Mucosa of stomach (tissue), 1 donor: ENCODE measurements around the gene KIF19.

Source experiments
- H3K27me3 ChIP-seq: one replicate; pipeline ENCODE4 v1.7.0; 2013; ENCODE audit warnings: mild to moderate bottlenecking, low read length; ENCODE audit not compliant: control insufficient read depth, insufficient read depth
- H3K36me3 ChIP-seq: one replicate; pipeline ENCODE4 v1.7.0; 2013; ENCODE audit warnings: low read length; ENCODE audit not compliant: control insufficient read depth, insufficient read depth
- H3K4me1 ChIP-seq: one replicate; pipeline ENCODE4 v1.7.0; 2013; ENCODE audit warnings: mild to moderate bottlenecking, low read length; ENCODE audit not compliant: control insufficient read depth, insufficient read depth
- H3K4me3 ChIP-seq: one replicate; pipeline ENCODE4 v1.7.0; 2013; ENCODE audit warnings: low read length
- H3K9ac ChIP-seq: one replicate; pipeline ENCODE4 v1.7.0; 2013; ENCODE audit warnings: mild to moderate bottlenecking, low read length, moderate library complexity
- H3K9me3 ChIP-seq: one replicate; pipeline ENCODE4 v1.7.0; 2013; ENCODE audit warnings: mild to moderate bottlenecking, low read length, moderate library complexity; ENCODE audit not compliant: control insufficient read depth
- donor health status: Pancreatic carcinoma.

KIF19 gene

GRCh38 chr17:74344658-74345057 lies 18.6 kb downstream of the KIF19 start:
- Histone ChIP-seq H3K9me3 (no peaks in the 10 kb centered on the region), H3K9ac (no peak overlapping the region), H3K27me3 (peaks cover 9% of the 10 kb centered on the region)

GRCh38 chr17:74345433-74346241 lies 19.6 kb downstream of the KIF19 start:
- Histone ChIP-seq H3K4me1 (no peaks in the 10 kb centered on the region), H3K4me3 (no peak overlapping the region), H3K27me3 (peaks cover 9% of the 10 kb centered on the region), H3K36me3 (no peaks in the 10 kb centered on the region), H3K9me3 (no peaks in the 10 kb centered on the region), H3K9ac (no peak overlapping the region)

More at GRCh38 chr17:74344658-74345057, 18.6 kb downstream of the KIF19 start:
- Histone ChIP-seq H3K36me3 (no peaks in the 10 kb centered on the region), H3K4me3 (no peak overlapping the region), H3K4me1 (no peaks in the 10 kb centered on the region)

- H3K9ac ChIP-seq, result no peak overlapping the region
- H3K27me3 ChIP-seq, result peaks cover 23% of the 10 kb centered on the region
- no peaks in the 10 kb centered on the region for H3K36me3 ChIP-seq
- H3K4me1 ChIP-seq, result no peaks in the 10 kb centered on the region
- no peak overlapping the region for H3K4me3 ChIP-seq
- no peaks in the 10 kb centered on the region for H3K9me3 ChIP-seq
These were observed 21.6 kb downstream of the KIF19 start for GRCh38 chr17:74347646-74348045.

GRCh38 chr17:74349120-74349519 lies 23.1 kb downstream of the KIF19 start:
- peaks cover 32% of the 10 kb centered on the region for H3K27me3 ChIP-seq
- no peaks in the 10 kb centered on the region for H3K36me3 ChIP-seq
- H3K9me3 ChIP-seq, result no peaks in the 10 kb centered on the region
- H3K9ac ChIP-seq, result no peak overlapping the region
- no peaks in the 10 kb centered on the region for H3K4me1 ChIP-seq
- no peak overlapping the region for H3K4me3 ChIP-seq

- Histone ChIP-seq H3K4me3 (no peak overlapping the region), H3K36me3 (no peaks in the 10 kb centered on the region), H3K4me1 (no peaks in the 10 kb centered on the region), H3K9ac (no peak overlapping the region), H3K9me3 (no peaks in the 10 kb centered on the region), H3K27me3 (peaks cover 38% of the 10 kb centered on the region)
These were observed 24.5 kb downstream of the KIF19 start for GRCh38 chr17:74350486-74350885.

- Histone ChIP-seq H3K4me1 (peaks cover 4% of the 10 kb centered on the region), H3K36me3 (no peaks in the 10 kb centered on the region), H3K9me3 (no peaks in the 10 kb centered on the region), H3K9ac (no peak overlapping the region), H3K4me3 (no peak overlapping the region), H3K27me3 (peaks cover 50% of the 10 kb centered on the region)
These were observed 25.7 kb downstream of the KIF19 start for GRCh38 chr17:74351552-74352210.

GRCh38 chr17:74353446-74354060 lies 27.5 kb downstream of the KIF19 start:
- no peaks in the 10 kb centered on the region for H3K36me3 ChIP-seq
- no peak overlapping the region for H3K9ac ChIP-seq
- H3K27me3 ChIP-seq, result peaks cover 68% of the 10 kb centered on the region

GRCh38 chr17:74354123-74354522 lies 28.1 kb downstream of the KIF19 start:
- Histone ChIP-seq H3K9me3 (no peaks in the 10 kb centered on the region), H3K4me3 (no peak overlapping the region), H3K4me1 (peaks cover 8% of the 10 kb centered on the region), H3K36me3 (no peaks in the 10 kb centered on the region), H3K27me3 (peaks cover 72% of the 10 kb centered on the region), H3K9ac (no peak overlapping the region)

More at GRCh38 chr17:74353446-74354060, 27.5 kb downstream of the KIF19 start:
- Histone ChIP-seq H3K4me1 (peaks cover 8% of the 10 kb centered on the region), H3K9me3 (no peaks in the 10 kb centered on the region), H3K4me3 (no peak overlapping the region)

- peaks cover 8% of the 10 kb centered on the region for H3K4me1 ChIP-seq
- no peaks in the 10 kb centered on the region for H3K9me3 ChIP-seq
- no peak overlapping the region for H3K4me3 ChIP-seq
- no peak overlapping the region for H3K9ac ChIP-seq
- H3K27me3 ChIP-seq, result peaks cover 69% of the 10 kb centered on the region
- no peaks in the 10 kb centered on the region for H3K36me3 ChIP-seq
These were observed 28.5 kb downstream of the KIF19 start for GRCh38 chr17:74354561-74354960.

- H3K9ac ChIP-seq, result no peak overlapping the region
- H3K4me3 ChIP-seq, result no peak overlapping the region
- H3K36me3 ChIP-seq, result no peaks in the 10 kb centered on the region
- peaks cover 8% of the 10 kb centered on the region for H3K4me1 ChIP-seq
- peaks cover 74% of the 10 kb centered on the region for H3K27me3 ChIP-seq
- H3K9me3 ChIP-seq, result no peaks in the 10 kb centered on the region
These were observed 29.0 kb downstream of the KIF19 start for GRCh38 chr17:74355065-74355464.

- Histone ChIP-seq H3K4me1 (peaks cover 8% of the 10 kb centered on the region), H3K27me3 (peaks cover 87% of the 10 kb centered on the region), H3K9ac (no peak overlapping the region), H3K9me3 (no peaks in the 10 kb centered on the region), H3K36me3 (no peaks in the 10 kb centered on the region), H3K4me3 (no peak overlapping the region)
These were observed 30.8 kb downstream of the KIF19 start for GRCh38 chr17:74356646-74357465.
